Activated CD4-positive, CD25-positive, alpha-beta regulatory T cell (primary cell): ENCODE measurements around the gene CELF2.
A peak's percentile ranks its signal among the peaks of the same experiment; 100 is the strongest.

Experiments
- DNase-seq, 4 experiments: peaks; one replicate each; lab custom pipeline; 2025; lab: John Stamatoyannopoulos, UW

Gene CELF2

GRCh38 chr10:11154849-11155498, 137.3 kb downstream of the CELF2 start:
- DNase-seq = no peak

GRCh38 chr10:11156480-11156879, 138.8 kb downstream of the CELF2 start:
- DNase-seq = no peak

- DNase-seq = no peak
Observed at GRCh38 chr10:11157292-11158076, 139.8 kb downstream of the CELF2 start.

DNA sequence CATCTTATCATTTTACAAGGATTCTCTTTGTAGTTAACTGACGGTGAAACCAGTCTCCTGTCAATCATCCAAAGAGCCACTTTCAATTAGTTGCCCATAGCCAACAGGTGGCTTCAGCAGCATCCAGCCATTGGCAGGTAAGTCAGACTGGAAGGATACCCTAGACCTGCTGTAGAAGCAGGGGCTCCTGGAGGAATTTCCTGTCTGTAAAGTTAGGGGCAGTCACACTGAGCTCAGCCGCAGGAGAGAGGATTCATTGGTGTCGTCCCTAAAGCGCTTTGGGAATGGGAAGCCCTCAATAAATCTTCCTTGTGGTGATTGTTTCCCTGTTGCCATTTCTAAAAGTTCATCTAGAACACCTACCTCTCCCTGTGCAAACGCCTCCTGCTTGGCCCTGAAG, 140.4 kb downstream of the CELF2 start:
- DNase-seq = no peak

DNA sequence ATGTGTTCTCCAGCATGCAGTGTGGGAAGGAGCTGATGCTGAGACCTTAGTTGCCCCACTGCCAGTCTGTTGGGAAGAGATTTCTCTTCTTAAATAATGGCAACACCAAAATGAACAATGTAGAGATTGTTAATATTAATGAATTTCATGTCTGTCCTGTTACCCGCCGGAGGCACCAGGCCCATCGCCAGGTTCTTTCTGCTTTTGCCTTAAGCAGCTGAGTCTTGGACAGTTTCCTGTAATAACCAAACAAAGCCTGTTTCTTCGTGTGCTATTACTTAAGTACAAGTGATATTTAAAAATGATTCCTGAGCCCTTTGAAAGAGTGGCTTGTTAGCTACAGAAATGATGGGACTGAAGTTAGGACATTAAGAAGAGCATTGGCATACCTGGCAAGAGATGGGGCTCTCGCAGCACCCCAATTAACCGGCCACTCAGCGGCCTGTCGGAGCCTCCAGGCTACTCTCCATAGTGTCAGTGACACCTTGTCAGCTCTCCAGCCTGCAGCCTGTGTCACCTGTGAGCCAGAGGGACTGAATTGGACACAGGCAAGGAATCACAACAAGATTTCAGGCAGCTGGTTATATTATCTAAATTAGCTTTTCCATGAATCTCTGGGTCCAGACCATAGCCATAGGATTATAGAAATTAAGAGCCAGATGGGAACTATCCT, 142.0 kb downstream of the CELF2 start:
- no peak for DNase-seq

- DNase-seq = no peak
Observed at GRCh38 chr10:11161096-11161495, 143.4 kb downstream of the CELF2 start.

DNA sequence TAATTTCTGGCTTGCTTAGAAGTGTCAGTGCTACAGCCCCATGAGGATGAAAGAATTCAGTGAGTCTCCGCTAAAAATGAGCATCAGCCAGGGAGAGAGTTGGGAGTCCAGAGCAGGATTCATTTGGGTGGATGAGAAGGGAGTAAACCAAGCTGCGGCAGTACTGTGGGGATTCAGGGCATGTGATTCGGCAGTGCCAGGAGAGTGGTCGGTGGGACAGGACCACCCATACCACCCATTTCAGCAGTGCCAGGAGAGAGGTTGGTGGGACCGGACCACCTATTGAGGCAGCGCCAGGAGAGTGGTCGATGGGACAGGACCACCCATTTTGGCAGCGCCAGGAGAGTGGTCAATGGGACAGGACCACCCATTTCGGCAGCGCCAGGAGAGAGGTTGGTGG, 144.2 kb downstream of the CELF2 start:
- no peak for DNase-seq

- peak; percentile 16 to 62 (median 41) for DNase-seq
Observed at GRCh38 chr10:11162828-11163599, 145.3 kb downstream of the CELF2 start.

DNA sequence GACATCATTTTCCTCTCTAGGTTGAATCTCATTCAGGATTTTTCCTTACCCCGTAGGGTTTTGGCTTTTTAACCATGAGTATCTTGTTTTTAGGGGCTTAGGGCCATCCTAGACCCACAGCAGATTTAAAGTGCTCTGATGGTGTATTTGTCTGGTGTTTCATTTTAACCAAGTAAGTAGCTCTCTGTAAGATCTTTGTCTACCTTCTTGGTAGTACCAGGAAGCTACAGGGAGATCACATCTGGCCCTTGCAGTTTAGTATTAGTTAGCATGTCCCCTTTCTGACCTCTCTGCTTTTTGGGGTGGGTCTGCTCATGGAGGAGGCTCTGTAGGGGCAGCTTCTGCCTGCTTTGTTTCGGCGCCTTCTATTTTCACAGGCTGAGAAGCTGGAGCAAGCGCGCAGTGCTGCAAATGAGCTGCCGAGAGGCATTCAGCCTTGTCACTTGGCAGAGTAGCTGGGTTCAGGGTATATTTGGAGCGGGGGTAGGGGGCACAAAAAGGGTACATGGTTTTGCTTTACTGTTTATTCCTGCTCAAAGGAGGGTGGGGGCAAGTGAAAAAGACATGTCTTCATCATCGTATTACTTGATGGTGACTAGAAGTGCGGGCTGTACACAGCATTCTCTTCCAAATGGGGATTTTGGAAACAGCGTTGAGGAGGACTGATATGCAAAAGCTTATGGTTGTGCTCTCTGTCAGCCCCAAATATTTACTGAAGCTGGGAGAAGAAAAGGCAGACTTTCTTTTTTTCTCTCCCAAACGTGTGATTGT, 146.3 kb downstream of the CELF2 start:
- peak in 1 of 4 experiments; percentile 17 for DNase-seq

GRCh38 chr10:11164551-11164802, 146.8 kb downstream of the CELF2 start:
- no peak for DNase-seq

- DNase-seq = peak; percentile 49 to 62 (median 54)
Observed at GRCh38 chr10:11164803-11165590, 147.3 kb downstream of the CELF2 start.

- DNase-seq = peak; percentile 28 to 47 (median 32)
Observed at GRCh38 chr10:11165591-11166543, 148.2 kb downstream of the CELF2 start.

DNA sequence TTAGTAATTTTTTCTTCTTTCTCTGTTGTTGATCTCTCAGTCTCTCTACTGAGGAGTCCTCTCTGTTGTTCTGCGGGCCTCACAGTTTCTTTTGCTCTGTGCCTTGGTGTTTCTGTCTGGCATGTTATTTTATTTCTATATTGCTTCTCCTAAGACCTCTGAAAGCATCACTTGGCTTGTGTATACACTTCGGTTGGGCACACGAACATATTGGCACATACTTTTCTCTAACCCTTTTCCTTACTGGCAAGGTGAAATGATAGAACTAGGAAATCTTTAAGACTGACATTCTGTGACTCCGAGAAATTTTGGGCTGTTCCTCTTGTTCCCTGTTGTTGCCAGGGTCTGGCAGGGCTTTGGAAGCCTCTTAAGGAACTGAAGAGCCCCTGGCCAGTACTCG, 148.9 kb downstream of the CELF2 start:
- DNase-seq = no peak

- DNase-seq = no peak
Observed at GRCh38 chr10:11167233-11167966, 149.7 kb downstream of the CELF2 start.

- no peak for DNase-seq
Observed at GRCh38 chr10:11168423-11169090, 150.9 kb downstream of the CELF2 start.

GRCh38 chr10:11169976-11170375, 152.3 kb downstream of the CELF2 start:
- no peak for DNase-seq

GRCh38 chr10:11170574-11170973, 152.9 kb downstream of the CELF2 start:
- no peak for DNase-seq
